GM12891 (cell line): ENCODE results near the gene TIMP1.

ENCODE experiments used
- PAX5 ChIP-seq: IDR thresholded peaks from 2 replicates; pipeline ENCODE4 v1.6.1; 2011; ENCODE audit warnings: low read length, moderate library complexity, mild to moderate bottlenecking; ENCODE audit not compliant: insufficient read depth, severe bottlenecking
- POLR2A ChIP-seq: IDR thresholded peaks from 2 replicates; pipeline ENCODE4 v1.6.1; 2011; ENCODE audit warnings: low read depth, low read length, control low read depth
- POLR2AphosphoS5 ChIP-seq: IDR thresholded peaks from 2 replicates; pipeline ENCODE4 v1.6.1; 2011; ENCODE audit warnings: low read depth, low read length, control low read depth
- POU2F2 ChIP-seq: IDR thresholded peaks from 2 replicates; pipeline ENCODE4 v1.6.1; 2011; ENCODE audit warnings: low read depth, mild to moderate bottlenecking, control low read depth, low read length, moderate library complexity
- SPI1 ChIP-seq: IDR thresholded peaks from 2 replicates; pipeline ENCODE4 v1.6.1; 2011; ENCODE audit warnings: low read depth, low read length, control low read depth
- TAF1 ChIP-seq: IDR thresholded peaks from 2 replicates; pipeline ENCODE4 v1.6.1; 2011; ENCODE audit warnings: low read depth, low read length, control low read depth

GRCh38 chrX:47618923-47619485 is 36.8 kb downstream of the TIMP1 start:
- no peak for TF ChIP-seq PAX5
- TF ChIP-seq POLR2A, result no peak
- no peak for TF ChIP-seq TAF1
- TF ChIP-seq POLR2AphosphoS5, result no peak
- no peak for TF ChIP-seq SPI1
- TF ChIP-seq POU2F2, result no peak
